CD4-positive, alpha-beta memory T cell (primary cell): ENCODE results near the gene ASB4. TPM values are rescaled to one million over a fixed set of nuclear protein-coding genes. Genes with fewer than 3 reads are reported as not detected.
A peak's percentile ranks its signal among the peaks of the same experiment; 100 is the strongest.

Source experiments
- CTCF ChIA-PET: fragments of 350-600 bp; sonication (Branson Sonifier 250); formaldehyde crosslinking; loops from one replicate; lab custom pipeline; 2021; ENCODE audit warnings: inconsistent platforms; ENCODE audit not compliant: partially characterized antibody; lab: Charles Lee
- POLR2A ChIA-PET: fragments of 350-600 bp; sonication (Branson Sonifier 250); formaldehyde crosslinking; loops from one replicate; lab custom pipeline; 2021; ENCODE audit not compliant: partially characterized antibody; lab: Charles Lee
- DNase-seq, 5 donors: peaks; one replicate each; pipeline versions ENCODE4 v3.0.0 to v3.0.0-alpha.2; 2020 to 2022; ENCODE audit warnings: mixed read lengths in 1 of 5
- H3K27ac ChIP-seq: one replicate; pipeline ENCODE4 v1.7.0; 2013; ENCODE audit warnings: low read depth, low read length
- H3K27me3 ChIP-seq: 2 replicates; pipeline ENCODE4 v1.7.0; 2013; ENCODE audit warnings: mild to moderate bottlenecking, low read length, moderate library complexity; ENCODE audit not compliant: insufficient read depth
- H3K36me3 ChIP-seq: 2 replicates; pipeline ENCODE4 v1.7.0; 2013; ENCODE audit warnings: mild to moderate bottlenecking, low read length, moderate library complexity; ENCODE audit not compliant: insufficient read depth
- H3K4me1 ChIP-seq: 2 replicates; pipeline ENCODE4 v1.7.0; 2013; ENCODE audit warnings: mild to moderate bottlenecking, low read length, moderate library complexity; ENCODE audit not compliant: insufficient read depth
- H3K4me3 ChIP-seq, 2 donors: one replicate each; pipeline ENCODE4 v1.7.0; 2013; ENCODE audit warnings: low read length in 2 of 2, mild to moderate bottlenecking in 1 of 2
- H3K9me3 ChIP-seq, 2 donors: one replicate each; pipeline ENCODE4 v1.7.0; 2013; ENCODE audit warnings: low read length in 2 of 2, control low read depth in 1 of 2; ENCODE audit not compliant: control insufficient read depth in 1 of 2
- H3K27ac Mint-ChIP-seq, 7 donors: one replicate each; pipeline ENCODE4 v1.8.0; 2020 to 2021; ENCODE audit warnings: mixed read lengths in 7 of 7, mild to moderate bottlenecking in 6 of 7, inconsistent platforms in 3 of 7, moderate library complexity in 3 of 7
- H3K27me3 Mint-ChIP-seq, 2 donors: one replicate each; pipeline ENCODE4 v1.8.0; 2020 to 2021; ENCODE audit warnings: mixed read lengths in 2 of 2
- H3K36me3 Mint-ChIP-seq, 2 donors: one replicate each; pipeline ENCODE4 v1.8.0; 2020 to 2021; ENCODE audit warnings: mixed read lengths in 2 of 2, inconsistent platforms in 1 of 2, mild to moderate bottlenecking in 1 of 2
- H3K4me1 Mint-ChIP-seq, 4 donors: one replicate each; pipeline ENCODE4 v1.8.0; 2020 to 2021; ENCODE audit warnings: mixed read lengths in 4 of 4, mild to moderate bottlenecking in 1 of 4
- H3K4me3 Mint-ChIP-seq, 8 donors: one replicate each; pipeline ENCODE4 v1.8.0; 2020 to 2021; ENCODE audit warnings: mixed read lengths in 8 of 8, mild to moderate bottlenecking in 7 of 8, moderate library complexity in 6 of 8, inconsistent platforms in 3 of 8
- H3K9me3 Mint-ChIP-seq, 8 donors: one replicate each; pipeline ENCODE4 v1.8.0; 2020 to 2021; ENCODE audit warnings: mixed read lengths in 8 of 8, mild to moderate bottlenecking in 5 of 8, inconsistent platforms in 3 of 8, moderate library complexity in 1 of 8
- intact Hi-C: fragments of 100-400 bp; cut with micrococcal nuclease; formaldehyde crosslinking; loops from one replicate; pipeline ENCODE4 v1.15.1; 2023
- polyA plus RNA-seq, 2 donors: library from polyadenylated mRNA; unstranded; fragments of 300-500 nt; fragmentation: Illumina TruSeq; gene quantifications; one replicate each; pipeline ENCODE4 v1.2.3, GENCODE V29; 2021
- total RNA-seq, 2 experiments: library from RNA; stranded (reverse); gene quantifications; one replicate each; pipeline ENCODE4 v1.2.3, GENCODE V29; 2021

Gene ASB4
- total and polyA plus RNA-seq, 4 experiments from 2014 or later = not detected

- Mint-ChIP-seq H3K27ac (no peak overlapping the region), H3K36me3 (no peaks in the 10 kb centered on the region), H3K4me1 (peaks cover 0 to 1% (median 0%) of the 10 kb centered on the region in 4 donors), H3K9me3 (no peaks in the 10 kb centered on the region), H3K4me3 (no peak overlapping the region), H3K27me3 (peaks cover 0 to 3% of the 10 kb centered on the region in 2 donors)
- CTCF ChIA-PET = interaction anchor here (1.1 kb wide), 1 partner anchor 1518 kb away, joined by 3 read pairs; no protein-coding TSS in a partner anchor
- POLR2A ChIA-PET = interaction anchor here (0.5 kb wide), 1 partner anchor 10 kb away, joined by 3 read pairs; no protein-coding TSS in a partner anchor
- Histone ChIP-seq H3K9me3 (no peaks in the 10 kb centered on the region), H3K36me3 (no peaks in the 10 kb centered on the region), H3K4me3 (no peak overlapping the region), H3K27me3 (no peaks in the 10 kb centered on the region), H3K4me1 (no peaks in the 10 kb centered on the region), H3K27ac (no peak overlapping the region)
- intact Hi-C loops = no loop called here
- DNase-seq = peak in 2 of 5 donors; percentile 5 to 37
These were observed 23.5 kb downstream of the ASB4 start for GRCh38 chr7:95509199-95509598.

DNA sequence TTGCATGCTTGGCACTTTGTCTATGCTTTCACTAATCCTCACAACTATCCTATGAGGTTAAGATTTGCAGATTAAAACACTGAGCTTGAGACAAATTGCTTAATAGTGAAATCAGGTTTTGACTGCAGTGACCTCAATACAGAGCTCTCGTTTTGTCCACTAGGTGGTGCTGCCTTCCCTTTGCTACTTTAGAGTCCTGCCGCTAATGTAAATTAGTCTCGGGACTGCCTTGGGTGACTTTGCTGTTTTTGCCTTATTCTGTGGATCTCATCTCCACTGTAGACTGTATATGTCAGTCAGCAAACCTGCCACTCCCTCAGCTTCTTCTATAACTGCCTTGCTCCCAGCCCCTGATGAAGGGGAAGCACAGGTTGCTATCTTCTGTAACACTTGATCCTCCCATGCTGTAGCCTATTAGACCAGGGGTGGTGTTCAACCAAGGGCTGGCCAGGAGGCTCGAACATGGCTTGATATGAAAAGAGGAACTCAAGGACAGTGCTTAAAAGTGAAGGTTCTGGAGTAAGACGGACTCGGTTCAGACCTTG is 26.0 kb downstream of the ASB4 start:
- Histone ChIP-seq H3K27me3 (no peaks in the 10 kb centered on the region), H3K4me3 (no peak overlapping the region), H3K4me1 (no peaks in the 10 kb centered on the region), H3K9me3 (no peaks in the 10 kb centered on the region), H3K27ac (no peak overlapping the region), H3K36me3 (no peaks in the 10 kb centered on the region)
- Mint-ChIP-seq H3K4me3 (no peak overlapping the region), H3K9me3 (no peaks in the 10 kb centered on the region), H3K4me1 (peaks cover 0 to 1% (median 0%) of the 10 kb centered on the region in 4 donors), H3K27me3 (peaks cover 5 to 6% of the 10 kb centered on the region in 2 donors), H3K36me3 (no peaks in the 10 kb centered on the region), H3K27ac (no peak overlapping the region)
- CTCF ChIA-PET = interaction anchor here (0.6 to 3.1 kb wide), 16 partner anchors 9 to 1516 kb away, joined by 3 to 19 read pairs (median 4); partner anchors contain the start of gene ASB4
- POLR2A ChIA-PET = no interaction called here
- intact Hi-C loops = loop anchor here (5.0 kb wide), 2 partner anchors 181 to 361 kb away; no protein-coding TSS in a partner anchor
- peak in 4 of 5 donors; percentile 9 to 33 (median 14) for DNase-seq

DNA sequence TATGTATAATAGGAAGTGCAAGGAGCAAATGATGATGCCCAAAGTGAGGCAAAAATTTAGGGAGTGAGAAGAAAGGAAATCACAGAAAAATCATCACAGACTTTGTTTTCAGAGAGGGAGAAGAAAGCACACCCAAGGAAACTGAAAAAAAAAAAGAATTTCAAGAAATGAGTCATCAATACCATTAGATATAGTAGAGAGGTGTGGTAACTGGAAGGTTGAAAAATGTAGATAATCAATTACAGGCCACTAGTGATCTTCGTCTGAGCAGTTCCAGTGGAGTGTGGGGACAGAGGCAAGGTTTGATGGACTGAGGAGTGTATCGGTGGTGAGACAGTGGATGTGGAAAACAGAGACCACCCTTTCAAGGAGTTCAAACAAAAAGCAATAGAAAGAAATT is 31.7 kb downstream of the ASB4 start:
- DNase-seq = no peak
- Histone ChIP-seq H3K9me3 (no peaks in the 10 kb centered on the region), H3K4me3 (no peak overlapping the region), H3K27me3 (no peaks in the 10 kb centered on the region), H3K36me3 (no peaks in the 10 kb centered on the region), H3K27ac (no peak overlapping the region), H3K4me1 (no peaks in the 10 kb centered on the region)
- intact Hi-C loops = no loop called here
- ChIA-PET CTCF (no interaction called here), POLR2A (no interaction called here)
- Mint-ChIP-seq H3K4me3 (no peak overlapping the region), H3K36me3 (no peaks in the 10 kb centered on the region), H3K4me1 (no peaks in the 10 kb centered on the region), H3K27ac (no peak overlapping the region), H3K27me3 (peaks cover 5 to 13% of the 10 kb centered on the region in 2 donors), H3K9me3 (no peaks in the 10 kb centered on the region)

DNA sequence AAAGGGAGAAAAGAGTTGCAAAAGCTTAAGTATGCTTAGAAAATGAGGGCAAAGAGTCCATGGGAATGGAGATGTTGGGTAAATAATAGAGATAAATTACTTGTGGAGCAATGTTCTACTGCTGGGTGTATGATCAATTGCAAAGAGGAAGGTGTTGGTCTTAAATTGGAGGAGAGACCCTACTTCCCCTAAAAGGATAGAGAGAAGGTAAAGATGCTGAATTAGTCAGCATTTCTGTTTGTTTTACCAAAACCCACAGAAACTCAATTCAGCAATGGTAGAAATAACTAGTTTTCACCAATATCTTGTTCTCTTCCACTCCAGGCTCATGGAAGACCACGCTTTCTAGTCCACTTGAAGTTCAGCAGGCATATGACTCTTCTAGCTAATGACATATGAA is 32.1 kb downstream of the ASB4 start:
- CTCF ChIA-PET = no interaction called here
- intact Hi-C loops = no loop called here

DNA sequence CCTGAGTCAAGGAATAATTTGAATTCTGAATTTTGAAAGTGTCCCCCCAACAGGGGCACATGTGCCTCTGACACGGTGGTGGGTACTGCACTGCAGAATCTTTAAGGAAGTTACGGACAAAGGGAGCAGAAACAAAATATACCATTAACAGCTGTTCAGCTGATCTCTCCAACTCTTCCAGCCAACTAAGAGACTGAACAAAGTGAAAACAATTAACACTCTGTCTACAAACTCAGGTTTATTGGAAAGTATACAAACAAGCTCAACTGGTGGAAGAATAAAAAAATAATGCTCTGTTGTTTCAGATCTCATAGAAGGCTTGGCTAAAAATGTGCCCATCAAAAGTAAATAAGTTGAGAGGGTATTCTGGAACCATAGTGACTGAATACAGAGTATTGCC is 34.4 kb downstream of the ASB4 start:
- Mint-ChIP-seq H3K4me3 (no peak overlapping the region), H3K36me3 (no peaks in the 10 kb centered on the region), H3K4me1 (no peaks in the 10 kb centered on the region), H3K27me3 (peaks cover 5 to 10% of the 10 kb centered on the region in 2 donors), H3K9me3 (no peaks in the 10 kb centered on the region), H3K27ac (no peak overlapping the region)
- intact Hi-C loops = no loop called here
- no peak overlapping the region for H3K27ac ChIP-seq
- H3K4me3 ChIP-seq = no peak overlapping the region
- no peak for DNase-seq
- H3K36me3 ChIP-seq = no peaks in the 10 kb centered on the region
- CTCF ChIA-PET = no interaction called here
- no peaks in the 10 kb centered on the region for H3K27me3 ChIP-seq
- POLR2A ChIA-PET = no interaction called here
- H3K4me1 ChIP-seq = no peaks in the 10 kb centered on the region
- H3K9me3 ChIP-seq = no peaks in the 10 kb centered on the region

More for the DNA sequence above, 32.1 kb downstream of the ASB4 start:
- no peaks in the 10 kb centered on the region for H3K36me3 ChIP-seq
- Mint-ChIP-seq H3K27me3 (peaks cover 5 to 13% of the 10 kb centered on the region in 2 donors), H3K9me3 (no peaks in the 10 kb centered on the region), H3K27ac (no peak overlapping the region), H3K4me1 (no peaks in the 10 kb centered on the region), H3K4me3 (no peak overlapping the region), H3K36me3 (no peaks in the 10 kb centered on the region)
- POLR2A ChIA-PET = no interaction called here
- H3K4me1 ChIP-seq = no peaks in the 10 kb centered on the region
- no peak for DNase-seq
- no peak overlapping the region for H3K4me3 ChIP-seq
- no peaks in the 10 kb centered on the region for H3K9me3 ChIP-seq
- H3K27me3 ChIP-seq = no peaks in the 10 kb centered on the region
- no peak overlapping the region for H3K27ac ChIP-seq

- H3K4me1 Mint-ChIP-seq = no peaks in the 10 kb centered on the region
- Histone ChIP-seq H3K27me3 (no peaks in the 10 kb centered on the region), H3K36me3 (no peaks in the 10 kb centered on the region), H3K4me1 (no peaks in the 10 kb centered on the region), H3K27ac (no peak overlapping the region), H3K4me3 (no peak overlapping the region), H3K9me3 (no peaks in the 10 kb centered on the region)
- ChIA-PET CTCF (interaction anchor here (2.6 kb wide), 1 partner anchor 14 kb away, joined by 11 read pairs; no protein-coding TSS in a partner anchor), POLR2A (no interaction called here)
- no peak overlapping the region for H3K4me3 Mint-ChIP-seq
- intact Hi-C loops = no loop called here
- H3K9me3 Mint-ChIP-seq = no peaks in the 10 kb centered on the region
- peaks cover 3 to 4% of the 10 kb centered on the region in 2 donors for H3K27me3 Mint-ChIP-seq
- DNase-seq = no peak
- H3K27ac Mint-ChIP-seq = no peak overlapping the region
- no peaks in the 10 kb centered on the region for H3K36me3 Mint-ChIP-seq
These were observed 39.8 kb downstream of the ASB4 start for GRCh38 chr7:95525503-95525902.

- Histone ChIP-seq H3K27ac (no peak overlapping the region), H3K4me1 (no peaks in the 10 kb centered on the region), H3K27me3 (no peaks in the 10 kb centered on the region), H3K9me3 (no peaks in the 10 kb centered on the region), H3K4me3 (no peak overlapping the region), H3K36me3 (no peaks in the 10 kb centered on the region)
- no peak overlapping the region for H3K4me3 Mint-ChIP-seq
- ChIA-PET CTCF (interaction anchor here (0.7 to 2.6 kb wide), 2 partner anchors 15 to 164 kb away, joined by 3 to 11 read pairs; no protein-coding TSS in a partner anchor), POLR2A (no interaction called here)
- H3K9me3 Mint-ChIP-seq = no peaks in the 10 kb centered on the region
- peak overlapping the region in 1 of 7 donors; percentile 37 for H3K27ac Mint-ChIP-seq
- DNase-seq = no peak
- H3K27me3 Mint-ChIP-seq = peaks cover 2 to 3% of the 10 kb centered on the region in 2 donors
- H3K36me3 Mint-ChIP-seq = no peaks in the 10 kb centered on the region
- H3K4me1 Mint-ChIP-seq = no peaks in the 10 kb centered on the region
- intact Hi-C loops = no loop called here
These were observed 40.5 kb downstream of the ASB4 start for GRCh38 chr7:95526128-95526738.
